ENCODE results near the gene ARHGEF17.

- TF ChIP-seq CTCF (tag by site-specific recombination; IDR thresholded peaks at IDR 0.05) (no peak), ZBTB10 (tag by site-specific recombination; IDR thresholded peaks at IDR 0.05) (no peak), ELK4 (IDR thresholded peaks at IDR 0.05; ENCODE audit: borderline replicate concordance, low read depth, low read length) (no peak)
Observed at GRCh38 chr11:73355109-73355508, 47.0 kb downstream of the ARHGEF17 start.
